Mesothelial cell of epicardium (in vitro differentiated cells): ENCODE results near the gene CTH. TPM values are rescaled to one million over a fixed set of nuclear protein-coding genes. Genes with fewer than 3 reads are reported as not detected.
"Not testable (repeated sequence)": the region's sequence is repeated elsewhere in the genome, so short reads cannot be mapped to it uniquely, and the experiment has no call there.

Source experiments
- DNase-seq, 2 experiments: peaks; one replicate each; pipeline ENCODE4 v3.0.0; 2021; ENCODE audit warnings: low spot score in 2 of 2; ENCODE audit not compliant: unreplicated experiment in 2 of 2
- H3K27ac Mint-ChIP-seq: 2 replicates; pipeline ENCODE4 v1.8.0; 2021; ENCODE audit warnings: mixed read lengths
- H3K27me3 Mint-ChIP-seq: 2 replicates; pipeline ENCODE4 v1.8.0; 2021; ENCODE audit warnings: low read depth, mixed read lengths
- H3K36me3 Mint-ChIP-seq: 2 replicates; pipeline ENCODE4 v1.8.0; 2021; ENCODE audit warnings: mixed read lengths
- H3K4me1 Mint-ChIP-seq: 2 replicates; pipeline ENCODE4 v1.8.0; 2021; ENCODE audit warnings: mixed read lengths
- H3K4me3 Mint-ChIP-seq: 2 replicates; pipeline ENCODE4 v1.8.0; 2021; ENCODE audit warnings: mild to moderate bottlenecking, moderate library complexity, mixed read lengths
- H3K9me3 Mint-ChIP-seq: 2 replicates; pipeline ENCODE4 v1.8.0; 2021; ENCODE audit warnings: mixed read lengths
- CTCF ChIP-seq: fragments of 200-600 bp; sonication (generic); IDR thresholded peaks from one replicate; pipeline ENCODE4 v1.5.0; 2021; ENCODE audit warnings: antibody characterized with exemption; ENCODE audit not compliant: unreplicated experiment
- total RNA-seq: library from RNA; stranded (reverse); gene quantifications from 3 replicates; pipeline ENCODE4 v1.2.1, GENCODE V29; 2021

Gene CTH
- total RNA-seq, 1 donor from 2014 or later: 4.8 TPM

DNA sequence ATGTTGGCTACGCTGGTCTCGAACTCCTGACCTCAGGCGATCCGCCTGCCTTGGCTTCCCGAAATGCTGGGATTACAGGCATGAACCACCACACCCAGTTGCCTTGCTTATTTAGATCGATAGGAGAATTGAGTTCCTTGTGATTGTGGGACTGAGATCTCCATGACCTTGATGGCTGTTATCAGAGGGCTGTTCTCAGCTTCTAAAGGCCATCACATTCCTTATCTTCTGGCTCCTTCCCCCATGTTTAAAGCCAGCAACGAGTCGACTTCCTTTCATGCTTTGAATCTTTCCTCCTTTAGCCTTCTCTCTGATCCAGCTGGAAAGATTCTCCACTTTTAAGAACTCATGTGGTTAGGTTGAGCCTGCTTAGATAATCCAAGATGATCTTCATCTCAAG, 38.0 kb downstream of the CTH start:
- Mint-ChIP-seq H3K4me3 (no peak overlapping the region), H3K9me3 (no peaks in the 10 kb centered on the region), H3K36me3 (no peaks in the 10 kb centered on the region), H3K27me3 (no peaks in the 10 kb centered on the region), H3K4me1 (peaks cover 10% of the 10 kb centered on the region), H3K27ac (no peak overlapping the region)
- DNase-seq: no peak
- no peak for TF ChIP-seq CTCF

DNA sequence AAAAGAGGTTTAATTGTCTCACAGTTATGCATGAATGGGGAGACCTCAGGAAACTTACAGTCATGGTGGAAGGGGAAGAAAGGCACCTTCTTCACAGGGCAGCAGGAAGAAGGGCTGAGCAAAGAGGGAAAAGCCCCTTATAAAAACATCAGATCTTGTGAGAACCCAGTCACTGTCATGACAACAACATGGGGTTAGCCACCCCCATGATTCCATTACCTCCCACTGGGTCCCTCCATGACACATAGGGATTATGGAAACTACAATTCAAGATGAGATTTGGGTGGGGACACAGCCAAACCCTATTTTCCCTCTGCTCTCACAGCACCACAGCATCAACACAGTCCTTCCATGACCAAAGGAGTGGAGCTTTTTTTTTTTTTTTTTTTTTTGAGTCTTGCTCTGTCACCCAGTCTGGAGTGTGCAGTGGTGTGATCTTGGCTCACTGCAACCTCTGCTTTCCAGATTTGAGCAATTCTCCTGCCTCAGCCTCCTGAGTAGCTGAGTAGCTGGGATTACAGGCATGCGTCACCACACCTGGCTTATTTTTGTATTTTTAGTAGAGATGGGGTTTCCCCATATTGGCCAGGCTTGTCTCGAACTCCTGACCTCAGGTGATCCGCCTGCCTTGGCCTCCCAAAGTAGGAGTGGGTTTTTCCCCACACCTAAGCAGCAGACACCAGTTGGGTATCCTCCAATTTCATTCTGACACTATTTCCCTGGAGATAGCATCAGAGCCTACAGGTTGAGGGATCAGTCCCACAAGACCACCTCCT, 41.3 kb downstream of the CTH start:
- not testable (repeated sequence) for H3K27me3 Mint-ChIP-seq, H3K9me3 Mint-ChIP-seq, H3K36me3 Mint-ChIP-seq, DNase-seq, H3K4me3 Mint-ChIP-seq, H3K27ac Mint-ChIP-seq
- peaks cover 10% of the 10 kb centered on the region for H3K4me1 Mint-ChIP-seq

DNA sequence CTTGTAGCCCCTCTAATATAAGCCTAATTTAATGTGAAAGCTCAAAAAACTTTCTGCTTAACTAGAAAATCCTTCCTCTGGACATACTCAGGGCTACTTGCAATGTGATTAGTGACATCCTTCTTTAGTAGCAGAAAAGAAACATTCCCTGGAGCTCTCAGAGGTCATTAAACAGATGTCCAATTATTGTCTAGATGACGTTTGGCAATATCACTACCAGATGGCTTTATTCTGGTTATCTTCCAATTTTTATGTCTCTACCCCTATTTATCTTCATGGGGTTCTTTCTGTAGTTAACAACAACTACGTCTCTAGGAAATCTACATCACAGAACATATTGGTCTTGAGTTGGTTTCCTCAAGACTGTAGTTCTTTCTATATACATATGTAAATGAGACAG, 44.2 kb downstream of the CTH start:
- H3K36me3 Mint-ChIP-seq: no peaks in the 10 kb centered on the region
- H3K4me3 Mint-ChIP-seq: no peak overlapping the region
- no peak overlapping the region for H3K27ac Mint-ChIP-seq
- no peak for TF ChIP-seq CTCF
- DNase-seq: no peak
- H3K27me3 Mint-ChIP-seq: no peaks in the 10 kb centered on the region
- H3K9me3 Mint-ChIP-seq: no peaks in the 10 kb centered on the region
- H3K4me1 Mint-ChIP-seq: peaks cover 15% of the 10 kb centered on the region

GRCh38 chr1:70458131-70458530, 47.1 kb downstream of the CTH start:
- Mint-ChIP-seq H3K4me1 (peaks cover 23% of the 10 kb centered on the region), H3K36me3 (no peaks in the 10 kb centered on the region), H3K27me3 (no peaks in the 10 kb centered on the region), H3K4me3 (no peak overlapping the region), H3K27ac (no peak overlapping the region), H3K9me3 (no peaks in the 10 kb centered on the region)
- TF ChIP-seq CTCF: no peak
- DNase-seq: no peak

GRCh38 chr1:70459496-70460225, 48.6 kb downstream of the CTH start:
- no peak for TF ChIP-seq CTCF
- Mint-ChIP-seq H3K4me1 (peaks cover 16% of the 10 kb centered on the region), H3K9me3 (peaks cover 4% of the 10 kb centered on the region), H3K27me3 (no peaks in the 10 kb centered on the region), H3K27ac (peak overlapping the region; percentile 44), H3K4me3 (no peak overlapping the region), H3K36me3 (no peaks in the 10 kb centered on the region)
- DNase-seq: no peak

- H3K9me3 Mint-ChIP-seq, DNase-seq, H3K27me3 Mint-ChIP-seq, H3K36me3 Mint-ChIP-seq, H3K4me3 Mint-ChIP-seq: not testable (repeated sequence)
- Mint-ChIP-seq H3K27ac (peak overlapping the region; percentile 44), H3K4me1 (peaks cover 16% of the 10 kb centered on the region)
Observed at GRCh38 chr1:70460740-70461713, 50.0 kb downstream of the CTH start.
